GM19452 (cell line): Measurements from ENCODE around the gene FIG4.
"Not testable (repeated sequence)": the region's sequence is repeated elsewhere in the genome, so short reads cannot be mapped to it uniquely, and the experiment has no call there.

Experiments used
- ATAC-seq: cut with Tn5 transposase; IDR thresholded peaks from one replicate; pipeline ENCODE4 v1.9.1; 2021; ENCODE audit not compliant: unreplicated experiment

Gene FIG4

DNA sequence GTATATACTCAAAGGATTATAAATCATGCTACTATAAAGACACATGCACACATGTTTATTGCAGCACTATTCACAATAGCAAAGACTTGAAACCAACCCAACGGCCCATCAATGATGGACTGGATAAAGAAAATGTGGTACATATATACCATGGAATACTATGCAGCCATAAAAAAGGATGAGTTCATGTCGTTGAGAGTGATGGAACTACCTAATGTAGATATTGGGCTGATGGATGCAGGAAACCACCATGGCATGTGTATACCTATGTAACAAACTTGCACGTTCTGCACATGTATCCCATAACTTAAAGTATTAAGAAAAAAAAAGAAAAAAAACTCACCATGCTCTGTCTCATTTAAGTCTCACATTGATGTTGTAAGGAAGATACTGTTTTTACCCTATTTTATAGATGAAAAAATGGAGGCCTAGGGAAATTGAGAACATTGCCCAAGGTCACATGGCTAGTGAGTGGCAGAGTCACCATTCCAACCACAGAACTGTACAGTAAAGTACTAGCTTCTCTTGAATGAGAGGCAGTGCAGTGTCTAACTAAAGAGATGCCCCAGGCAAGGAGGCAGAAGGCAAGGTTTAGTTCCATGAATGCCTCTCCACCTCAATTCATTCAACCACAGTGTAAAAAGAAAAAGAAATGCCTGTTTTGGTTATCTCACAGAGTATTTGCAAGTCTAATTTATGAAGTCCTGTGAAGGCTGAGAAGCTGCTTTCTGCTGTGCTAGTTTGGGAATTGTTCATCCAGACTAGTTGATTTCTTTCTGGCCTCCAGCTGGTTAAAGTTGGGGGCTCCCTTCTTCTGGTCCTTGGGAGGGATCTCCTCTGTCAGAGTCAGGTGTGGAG, 68.2 kb downstream of the FIG4 start:
- no peak for ATAC-seq

- no peak for ATAC-seq
These were observed 69.1 kb downstream of the FIG4 start for GRCh38 chr6:109760208-109760607.

GRCh38 chr6:109762166-109762565, 71.1 kb downstream of the FIG4 start:
- ATAC-seq: no peak

DNA sequence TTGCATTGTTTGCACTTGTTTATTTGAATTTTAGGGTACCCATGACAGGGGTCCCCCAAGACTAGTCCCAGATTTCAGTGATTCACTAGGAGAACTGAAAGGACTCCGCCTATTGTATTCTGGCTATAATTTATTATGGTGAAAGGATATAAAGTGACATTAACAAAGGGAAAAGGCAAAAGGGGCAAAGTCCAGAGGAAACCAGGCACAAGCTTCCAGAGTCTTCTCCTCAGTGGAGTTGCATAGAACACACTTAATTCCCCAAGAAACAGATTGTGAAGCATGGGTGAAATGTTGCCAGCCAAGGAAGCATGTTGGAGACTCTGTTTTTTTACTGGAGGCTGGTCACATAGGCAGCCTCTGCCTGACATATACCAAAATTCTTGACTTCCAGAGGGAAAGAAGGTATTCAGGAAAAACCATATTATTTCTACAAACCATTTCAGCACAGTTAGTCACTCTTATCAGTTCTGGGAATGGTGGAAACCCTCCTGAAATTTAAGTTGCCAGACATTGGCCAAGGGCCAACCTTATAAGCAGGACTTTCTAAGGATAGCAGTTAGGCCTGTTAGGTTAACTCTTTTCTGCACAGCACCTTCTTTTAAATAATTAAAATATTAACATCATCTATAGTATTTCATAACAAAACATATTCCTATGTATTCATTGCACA, 71.8 kb downstream of the FIG4 start:
- no peak for ATAC-seq

GRCh38 chr6:109766167-109766566, 75.1 kb downstream of the FIG4 start:
- ATAC-seq: no peak

GRCh38 chr6:109767961-109768360, 76.9 kb downstream of the FIG4 start:
- ATAC-seq: no peak

DNA sequence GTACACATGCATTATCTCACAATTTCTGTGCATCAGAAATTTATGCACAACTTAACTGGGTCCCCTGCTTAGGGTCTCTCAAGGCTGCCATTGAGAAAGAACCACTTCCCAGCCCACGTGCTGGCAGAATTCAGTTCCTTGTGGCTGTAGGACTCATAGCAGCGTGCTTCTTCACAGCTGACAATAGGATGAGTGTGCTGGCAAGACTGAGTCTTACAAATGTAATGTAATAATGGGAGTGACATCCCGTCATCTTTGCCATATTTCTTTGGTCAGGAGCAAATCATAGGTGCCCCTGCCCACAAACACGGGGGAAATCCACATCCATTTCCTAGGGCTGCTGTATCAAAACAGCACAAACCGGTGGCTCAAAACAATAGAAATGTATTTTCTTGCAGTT, 77.4 kb downstream of the FIG4 start:
- ATAC-seq: no peak

DNA sequence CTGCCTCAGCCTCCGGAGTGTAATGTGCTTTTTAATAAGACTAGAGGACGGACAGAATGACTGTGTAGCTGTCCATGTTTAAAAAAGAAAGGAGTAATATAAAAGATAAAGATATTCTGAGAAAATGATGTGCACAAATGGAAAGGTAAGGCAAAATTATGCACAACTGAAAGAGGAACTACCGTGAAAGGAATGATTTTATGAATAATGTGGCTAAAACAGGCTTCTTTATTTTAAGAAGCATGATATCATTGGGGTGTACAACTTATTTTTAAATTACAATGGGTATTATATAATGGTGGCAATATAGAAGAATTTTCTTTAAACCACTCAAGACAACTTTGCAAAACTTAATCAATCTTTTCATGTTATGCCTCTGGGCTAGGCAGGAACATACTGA, 78.1 kb downstream of the FIG4 start:
- no peak for ATAC-seq

GRCh38 chr6:109770047-109770446, 79.0 kb downstream of the FIG4 start:
- ATAC-seq: no peak

DNA sequence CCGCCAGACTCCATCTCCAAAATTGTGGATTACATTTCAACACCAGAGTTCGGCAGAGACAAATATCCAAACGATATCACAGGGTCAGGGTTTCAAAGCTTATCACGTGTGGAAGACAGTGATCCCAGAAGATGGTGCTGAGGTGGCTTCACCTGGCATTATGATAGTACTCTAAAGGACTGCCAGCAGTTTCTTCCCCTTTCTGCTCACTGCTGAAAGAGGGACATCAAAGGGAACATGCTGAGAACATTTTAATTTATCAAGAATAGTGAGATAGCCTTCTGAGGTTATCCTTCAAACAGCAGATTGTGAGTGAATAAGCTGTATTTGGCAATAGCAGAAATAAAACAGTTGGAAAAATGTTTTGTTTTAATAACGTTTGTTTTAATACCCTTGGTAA, 79.7 kb downstream of the FIG4 start:
- ATAC-seq: no peak

DNA sequence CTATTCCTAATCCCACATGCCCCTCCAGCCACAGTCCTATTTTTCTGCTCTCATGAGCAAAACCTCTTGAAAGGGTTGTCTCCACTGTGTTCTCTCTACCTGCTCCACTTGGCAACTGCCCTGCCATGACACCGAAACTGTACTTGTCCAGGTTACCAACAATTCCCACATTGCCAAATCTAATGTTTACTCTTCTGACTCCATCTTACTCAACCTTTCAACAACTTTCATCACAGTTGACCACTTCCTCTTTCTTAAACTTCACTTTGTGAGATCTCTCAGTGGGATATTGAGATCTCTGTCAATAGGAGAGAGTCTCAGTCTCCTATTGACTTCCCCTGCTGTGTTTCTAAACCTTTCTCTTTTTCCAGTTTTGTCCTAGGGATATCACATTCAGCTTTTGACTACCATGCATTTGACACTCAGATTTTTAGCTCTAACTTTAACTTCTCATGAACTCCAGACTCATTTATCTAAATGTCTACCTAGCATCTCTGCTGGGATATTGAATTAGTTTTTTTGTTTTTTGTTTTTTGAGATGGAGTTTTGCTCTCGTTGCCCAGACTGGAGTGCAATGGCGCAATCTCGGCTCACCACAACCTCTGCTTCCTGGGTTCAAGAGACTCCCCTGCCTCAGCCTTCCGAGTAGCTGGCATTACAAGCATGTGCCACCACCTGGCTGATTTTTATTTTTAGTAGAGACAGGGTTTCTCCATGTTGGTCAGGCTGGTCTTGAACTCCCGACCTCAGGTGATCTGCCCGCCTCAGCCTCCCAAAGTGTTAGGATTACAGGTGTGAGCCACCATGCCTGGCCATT, 81.1 kb downstream of the FIG4 start:
- not testable (repeated sequence) for ATAC-seq

GRCh38 chr6:109772883-109773431, 81.9 kb downstream of the FIG4 start:
- ATAC-seq: no peak

DNA sequence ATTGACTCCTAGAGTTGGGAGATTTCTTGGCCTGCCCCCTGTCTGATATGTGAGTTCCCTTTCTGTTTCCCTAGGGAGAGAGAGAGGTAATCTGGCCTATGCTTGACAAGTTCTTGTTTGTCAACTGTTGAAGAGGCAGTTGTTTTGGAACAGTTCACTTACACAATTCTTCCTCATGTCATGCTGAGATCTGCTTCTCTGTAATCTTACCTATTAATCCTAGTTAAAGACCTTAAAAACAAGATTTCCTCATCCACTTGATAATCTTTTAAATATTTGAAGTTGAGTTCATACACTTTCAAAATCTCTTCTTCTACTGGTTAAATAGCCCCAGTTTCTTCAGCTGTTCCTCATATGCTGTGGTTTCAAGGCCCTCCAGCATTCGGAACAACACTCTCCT, 89.9 kb downstream of the FIG4 start:
- ATAC-seq: no peak

DNA sequence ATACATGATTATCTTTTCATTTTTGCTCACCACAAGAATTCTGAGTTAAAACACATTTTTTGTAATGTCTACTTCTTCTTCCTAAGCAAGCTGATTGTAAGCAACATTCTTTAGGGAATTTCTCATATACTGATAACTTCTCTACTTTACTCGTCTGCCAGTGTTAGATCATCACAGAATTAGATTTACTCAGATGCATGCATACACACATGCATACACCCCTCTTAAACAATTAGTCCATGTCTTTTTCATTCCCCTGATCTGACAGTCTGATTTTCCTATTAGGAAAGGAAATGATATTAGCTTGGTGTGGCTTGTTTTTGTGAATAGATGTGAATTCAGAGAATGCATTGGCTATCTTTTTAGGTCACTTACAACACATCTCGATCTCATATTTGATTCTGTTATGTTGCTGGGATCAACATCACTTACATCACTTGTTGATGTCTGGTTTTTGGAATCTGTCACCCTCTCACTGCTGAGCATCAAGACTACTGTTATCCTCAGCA, 91.4 kb downstream of the FIG4 start:
- no peak for ATAC-seq

GRCh38 chr6:109783250-109783986, 92.3 kb downstream of the FIG4 start:
- no peak for ATAC-seq

DNA sequence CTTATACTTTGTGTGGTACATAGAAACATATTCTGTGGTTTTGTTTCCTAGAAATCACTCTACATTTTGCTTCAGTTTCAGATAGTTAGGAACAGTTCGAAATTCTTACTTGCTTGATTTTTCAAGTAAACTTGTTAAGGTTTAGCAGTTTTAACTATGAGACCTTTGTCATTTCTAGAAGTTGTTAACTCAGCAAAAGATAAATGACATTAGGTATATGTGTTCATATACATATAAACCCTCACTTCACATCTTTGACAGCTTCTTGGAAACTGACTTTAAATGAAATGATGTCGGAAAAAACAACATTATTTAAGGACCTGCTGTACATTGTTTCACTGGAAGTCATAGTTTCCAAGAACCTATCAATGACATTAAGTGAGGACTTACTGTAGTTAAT, 96.2 kb downstream of the FIG4 start:
- ATAC-seq: no peak

GRCh38 chr6:109788687-109789086, 97.6 kb downstream of the FIG4 start:
- no peak for ATAC-seq

DNA sequence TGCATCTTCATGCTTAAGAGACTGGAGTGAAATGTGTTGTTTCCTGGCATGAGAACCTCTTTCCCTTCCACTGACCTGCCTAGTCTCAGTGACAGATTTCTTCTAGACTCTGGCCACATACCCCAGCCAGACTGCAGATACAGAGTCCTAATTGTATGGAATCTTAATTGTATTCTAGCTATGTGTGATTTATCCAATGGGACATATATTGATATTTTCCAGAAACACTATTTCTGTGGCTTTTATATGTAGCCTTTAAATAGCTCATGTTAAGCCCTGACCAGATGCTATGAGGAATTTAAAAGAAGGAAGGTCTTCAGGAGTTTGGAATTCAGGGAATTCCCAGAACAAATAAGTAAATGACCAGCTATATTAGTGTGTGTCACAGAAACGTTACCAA, 99.0 kb downstream of the FIG4 start:
- ATAC-seq: no peak

- ATAC-seq: no peak
These were observed 100.2 kb downstream of the FIG4 start for GRCh38 chr6:109791301-109791700.

- ATAC-seq: no peak
These were observed 101.9 kb downstream of the FIG4 start for GRCh38 chr6:109793021-109793420.
